SJSA1 (cell line): Measurements from ENCODE around the gene MRAS. TPM values are rescaled to one million over a fixed set of nuclear protein-coding genes. Genes with fewer than 3 reads are reported as not detected.

Experiments used
- DNase-seq, 2 experiments: peaks; one replicate each; pipeline ENCODE4 v3.0.0-alpha.2; 2015 to 2020; ENCODE audit warnings: low spot score in 2 of 2, low read depth in 1 of 2
- H3K27ac ChIP-seq: fragments of 250-450 bp; sonication (Bioruptor Pico); 2 replicates; pipeline ENCODE4 v1.5.1; 2020; ENCODE audit warnings: mild to moderate bottlenecking, moderate library complexity
- H3K27me3 ChIP-seq: fragments of 250-450 bp; sonication (Bioruptor Pico); replicated peaks from 2 replicates; pipeline ENCODE4 v1.5.1; 2020; ENCODE audit warnings: mild to moderate bottlenecking, moderate library complexity
- H3K36me3 ChIP-seq: fragments of 250-450 bp; sonication (Bioruptor Pico); 2 replicates; pipeline ENCODE4 v1.5.1; 2020; ENCODE audit warnings: mild to moderate bottlenecking
- H3K4me1 ChIP-seq: fragments of 250-450 bp; sonication (Bioruptor Pico); replicated peaks from 2 replicates; pipeline ENCODE4 v1.6.1; 2021; ENCODE audit warnings: mild to moderate bottlenecking
- H3K4me3 ChIP-seq: fragments of 250-450 bp; sonication (Bioruptor Pico); 2 replicates; pipeline ENCODE4 v1.5.1; 2020; ENCODE audit warnings: mild to moderate bottlenecking
- H3K9me3 ChIP-seq: fragments of 250-450 bp; sonication (Bioruptor Pico); replicated peaks from 2 replicates; pipeline ENCODE4 v1.5.1; 2020; ENCODE audit warnings: mild to moderate bottlenecking
- total RNA-seq: library from RNA; depleted of rRNA; stranded (reverse); fragments of >200 nt; shearing (Covaris generic); gene quantifications from 2 replicates; pipeline ENCODE4 v1.2.3, GENCODE V29; 2014

The MRAS gene
- total RNA-seq, 1 experiment from 2014 or later, result 155 TPM

DNA sequence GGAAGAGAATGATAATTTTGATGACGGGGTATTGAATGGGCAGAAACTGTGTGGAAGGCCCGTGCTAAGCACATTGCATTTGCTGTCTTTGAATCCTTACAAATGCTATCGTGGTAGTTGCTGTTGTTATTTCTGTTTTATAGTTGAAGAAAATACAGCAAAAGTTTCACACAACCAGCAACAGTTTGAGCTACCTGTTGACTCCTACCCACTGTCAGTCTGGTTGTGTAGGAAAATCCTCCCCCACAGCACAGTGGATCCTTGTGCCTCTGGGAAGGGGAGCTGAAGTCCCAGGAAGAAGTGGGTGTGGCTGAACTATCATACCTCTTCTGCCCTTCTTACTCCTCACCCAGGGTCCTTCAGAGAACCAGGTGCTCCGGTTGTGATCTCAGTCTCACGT is 29.4 kb downstream of the MRAS start:
- Histone ChIP-seq H3K27ac (no peak overlapping the region), H3K36me3 (peaks cover 77% of the 10 kb centered on the region), H3K4me1 (peaks cover 15% of the 10 kb centered on the region), H3K4me3 (no peak overlapping the region), H3K9me3 (no peaks in the 10 kb centered on the region), H3K27me3 (no peaks in the 10 kb centered on the region)
- no peak for DNase-seq

DNA sequence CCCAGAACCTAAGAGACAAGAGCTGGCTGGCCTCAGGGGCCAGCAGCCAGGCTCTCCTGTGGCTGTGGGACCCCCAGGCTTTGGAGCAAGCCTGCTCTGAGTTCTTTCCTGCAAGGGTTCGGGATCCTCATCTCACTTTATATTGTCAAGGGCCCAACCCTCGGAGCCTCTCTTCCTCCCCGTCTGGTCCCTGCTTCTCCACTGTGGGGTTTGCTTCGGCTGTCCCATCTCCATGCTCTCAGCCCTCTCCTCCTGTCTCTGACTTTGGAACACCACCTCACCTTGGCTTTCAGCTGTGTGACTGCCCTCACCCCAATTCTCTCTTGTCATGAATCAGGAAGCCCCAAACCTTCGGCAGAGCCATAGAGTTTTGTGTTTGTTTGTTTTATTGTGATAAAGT is 30.0 kb downstream of the MRAS start:
- H3K27ac ChIP-seq, result no peak overlapping the region
- H3K4me1 ChIP-seq, result peaks cover 15% of the 10 kb centered on the region
- no peak overlapping the region for H3K4me3 ChIP-seq
- no peaks in the 10 kb centered on the region for H3K27me3 ChIP-seq
- no peaks in the 10 kb centered on the region for H3K9me3 ChIP-seq
- H3K36me3 ChIP-seq, result peaks cover 77% of the 10 kb centered on the region
- DNase-seq, result no peak

DNA sequence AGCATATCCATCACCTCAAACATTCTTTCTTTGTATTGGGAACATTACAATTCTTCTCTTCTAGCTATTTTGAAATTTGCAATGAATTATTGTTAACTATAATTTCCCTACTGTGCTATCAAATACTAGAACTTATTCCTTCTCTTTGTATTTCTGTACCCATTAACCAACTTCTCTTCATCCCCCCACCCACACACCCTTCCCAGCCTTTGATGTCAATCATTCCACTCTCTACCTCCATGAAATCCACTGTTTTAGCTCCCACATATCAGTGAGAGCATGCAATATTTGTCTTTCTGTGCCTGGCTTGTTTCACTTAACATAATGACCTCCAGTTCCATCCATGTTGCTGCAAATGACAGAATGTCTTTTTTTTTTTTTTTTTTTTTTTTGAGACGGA is 30.6 kb downstream of the MRAS start:
- Histone ChIP-seq H3K36me3 (peaks cover 76% of the 10 kb centered on the region), H3K9me3 (no peaks in the 10 kb centered on the region), H3K4me1 (peaks cover 15% of the 10 kb centered on the region), H3K4me3 (no peak overlapping the region), H3K27ac (no peak overlapping the region), H3K27me3 (no peaks in the 10 kb centered on the region)
- no peak for DNase-seq

DNA sequence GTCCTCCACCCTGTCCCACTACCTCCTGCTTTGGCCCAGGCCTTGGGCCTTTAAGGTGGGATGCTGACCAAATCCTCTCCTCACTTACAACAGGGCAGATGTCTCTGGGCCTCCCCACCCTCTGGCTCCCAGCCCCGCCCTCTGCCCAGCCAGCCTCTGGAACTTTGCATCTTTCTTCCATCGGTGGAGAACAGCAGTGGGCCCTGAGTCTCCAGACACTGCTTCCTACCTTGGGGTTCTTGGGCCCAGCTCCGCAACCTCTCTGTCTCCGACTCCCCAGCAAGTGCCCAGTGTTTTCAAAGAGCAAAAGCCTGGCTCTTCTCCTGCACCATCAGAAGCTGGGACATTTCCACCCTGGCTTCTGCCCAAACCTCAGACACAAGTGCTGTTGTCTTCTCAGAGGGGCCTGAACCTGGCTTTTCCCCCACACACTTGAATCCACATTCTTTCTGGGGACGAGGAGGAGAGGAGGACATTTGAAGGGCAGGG is 33.1 kb downstream of the MRAS start:
- H3K9me3 ChIP-seq, result no peaks in the 10 kb centered on the region
- H3K27me3 ChIP-seq, result no peaks in the 10 kb centered on the region
- H3K4me1 ChIP-seq, result peaks cover 20% of the 10 kb centered on the region
- no peak overlapping the region for H3K27ac ChIP-seq
- no peak overlapping the region for H3K4me3 ChIP-seq
- DNase-seq, result no peak
- peaks cover 60% of the 10 kb centered on the region for H3K36me3 ChIP-seq

DNA sequence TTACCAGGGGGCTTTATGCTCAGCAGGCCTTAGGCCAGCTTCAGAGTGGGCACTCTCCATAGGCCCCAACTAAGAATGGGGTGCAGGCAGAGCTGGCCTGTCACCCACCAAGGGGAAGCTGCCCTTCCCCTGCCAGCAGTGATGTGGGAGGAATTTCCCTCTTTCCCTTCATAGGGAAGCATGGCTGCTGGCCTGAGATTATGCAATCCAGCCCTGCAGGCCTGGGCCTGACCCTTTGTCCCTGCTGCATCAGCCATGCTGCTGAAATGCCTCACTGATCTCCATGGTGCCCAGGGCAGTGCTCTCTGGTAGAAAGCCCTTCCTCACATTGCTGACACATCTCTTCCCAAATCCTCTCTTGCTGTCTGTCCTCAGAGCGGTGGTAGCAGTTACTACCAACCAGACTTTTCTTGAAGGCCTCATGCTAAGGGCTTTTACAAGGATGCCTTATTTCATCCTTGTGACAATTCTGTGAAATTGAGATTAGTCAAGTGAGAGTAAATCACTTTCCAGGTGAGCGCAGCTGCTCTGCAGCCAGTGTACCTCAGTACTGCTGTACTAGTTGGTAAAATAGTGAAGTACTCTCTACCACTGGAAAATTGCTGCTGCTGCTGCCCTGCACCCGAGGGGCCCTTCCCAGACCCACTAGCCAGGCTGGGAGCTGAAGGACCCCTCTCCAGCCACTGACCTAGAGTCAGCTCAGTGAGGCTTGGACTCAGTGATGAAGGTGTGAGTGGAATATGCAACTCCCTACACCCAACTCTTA is 33.8 kb downstream of the MRAS start:
- Histone ChIP-seq H3K36me3 (peaks cover 57% of the 10 kb centered on the region), H3K4me3 (no peak overlapping the region), H3K27ac (no peak overlapping the region), H3K4me1 (peaks cover 20% of the 10 kb centered on the region), H3K9me3 (no peaks in the 10 kb centered on the region), H3K27me3 (no peaks in the 10 kb centered on the region)
- DNase-seq, result no peak

DNA sequence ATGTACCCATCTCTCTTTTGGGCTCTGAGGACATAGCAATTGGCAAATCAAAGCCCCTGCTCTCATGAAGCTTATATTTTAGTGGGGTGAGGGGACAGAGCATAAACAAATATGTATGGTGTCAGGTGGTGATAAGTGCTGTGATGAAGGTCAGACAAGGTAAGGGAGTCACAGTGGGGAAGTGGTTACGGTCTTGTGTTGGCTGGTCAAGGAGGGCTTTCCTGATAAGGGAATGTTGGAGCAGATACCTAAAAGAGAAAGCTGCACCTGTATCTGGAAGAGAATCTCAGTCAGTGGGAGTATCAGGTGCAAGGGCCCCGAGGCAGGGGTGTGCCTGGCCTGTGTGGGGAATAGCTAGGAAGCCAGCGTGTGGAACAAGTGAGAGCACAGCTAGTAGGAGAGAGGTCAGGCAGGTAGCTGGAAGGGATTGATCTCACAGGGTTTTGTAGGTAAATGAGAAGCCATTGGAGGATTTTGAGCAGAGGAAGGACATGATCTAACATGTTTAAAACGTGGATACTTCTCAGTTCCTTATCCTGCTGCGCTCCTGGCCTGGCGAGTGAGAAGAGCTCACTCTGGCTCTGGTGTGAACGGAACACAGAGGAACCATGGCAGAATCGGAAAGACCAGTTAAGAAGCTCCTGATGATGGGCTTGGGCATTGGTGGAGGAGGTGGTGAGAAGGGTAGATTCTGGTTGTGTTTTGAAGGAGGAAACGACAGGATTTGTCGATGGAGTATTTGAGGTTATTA is 35.5 kb downstream of the MRAS start:
- Histone ChIP-seq H3K9me3 (no peaks in the 10 kb centered on the region), H3K36me3 (peaks cover 43% of the 10 kb centered on the region), H3K27ac (no peak overlapping the region), H3K27me3 (no peaks in the 10 kb centered on the region), H3K4me1 (peaks cover 26% of the 10 kb centered on the region), H3K4me3 (no peak overlapping the region)
- DNase-seq, result no peak

DNA sequence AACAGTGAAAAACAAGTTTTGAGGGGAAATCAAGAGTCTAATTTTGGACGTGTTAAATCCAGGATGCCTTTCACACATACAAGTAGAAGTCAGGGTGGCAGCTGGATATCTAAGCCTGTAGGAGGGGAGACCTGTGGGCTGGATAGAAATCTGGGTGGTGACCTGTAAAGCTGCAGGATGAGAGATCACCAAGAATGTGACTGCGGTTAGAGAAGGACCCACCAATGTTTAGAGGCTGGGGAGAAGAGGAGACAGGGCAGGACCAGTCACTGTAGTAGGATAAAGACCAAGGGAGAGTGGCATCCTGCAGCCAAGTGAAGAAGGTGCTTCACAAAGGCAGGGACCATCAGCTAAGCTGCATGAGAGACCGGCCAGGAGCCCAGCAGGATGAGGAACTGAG is 36.2 kb downstream of the MRAS start:
- peaks cover 47% of the 10 kb centered on the region for H3K36me3 ChIP-seq
- H3K27ac ChIP-seq, result no peak overlapping the region
- no peaks in the 10 kb centered on the region for H3K9me3 ChIP-seq
- peaks cover 32% of the 10 kb centered on the region for H3K4me1 ChIP-seq
- no peak overlapping the region for H3K4me3 ChIP-seq
- H3K27me3 ChIP-seq, result no peaks in the 10 kb centered on the region
- DNase-seq, result no peak

DNA sequence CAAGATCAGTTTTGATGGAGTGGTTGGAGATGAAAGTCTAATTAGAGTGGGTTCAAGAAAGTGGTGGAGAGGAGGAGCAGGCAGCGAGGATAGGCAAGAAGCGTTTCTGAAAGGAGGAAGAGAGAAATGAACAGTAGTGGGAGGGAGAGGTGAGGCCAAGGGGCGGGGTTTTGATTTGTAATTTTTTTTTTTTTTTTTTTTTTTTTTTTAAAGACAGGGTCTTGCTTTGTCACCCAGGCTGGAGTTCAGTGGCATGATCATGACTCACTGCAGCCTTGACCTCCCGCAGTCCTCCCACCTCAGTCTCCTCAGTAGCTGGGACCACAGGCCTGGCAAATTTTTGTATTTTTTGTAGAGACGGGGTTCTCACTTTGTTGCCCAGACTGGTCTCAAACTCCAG is 36.6 kb downstream of the MRAS start:
- no peaks in the 10 kb centered on the region for H3K27me3 ChIP-seq
- no peak overlapping the region for H3K4me3 ChIP-seq
- no peak overlapping the region for H3K27ac ChIP-seq
- no peak for DNase-seq
- peaks cover 37% of the 10 kb centered on the region for H3K4me1 ChIP-seq
- H3K36me3 ChIP-seq, result peaks cover 46% of the 10 kb centered on the region
- H3K9me3 ChIP-seq, result no peaks in the 10 kb centered on the region

DNA sequence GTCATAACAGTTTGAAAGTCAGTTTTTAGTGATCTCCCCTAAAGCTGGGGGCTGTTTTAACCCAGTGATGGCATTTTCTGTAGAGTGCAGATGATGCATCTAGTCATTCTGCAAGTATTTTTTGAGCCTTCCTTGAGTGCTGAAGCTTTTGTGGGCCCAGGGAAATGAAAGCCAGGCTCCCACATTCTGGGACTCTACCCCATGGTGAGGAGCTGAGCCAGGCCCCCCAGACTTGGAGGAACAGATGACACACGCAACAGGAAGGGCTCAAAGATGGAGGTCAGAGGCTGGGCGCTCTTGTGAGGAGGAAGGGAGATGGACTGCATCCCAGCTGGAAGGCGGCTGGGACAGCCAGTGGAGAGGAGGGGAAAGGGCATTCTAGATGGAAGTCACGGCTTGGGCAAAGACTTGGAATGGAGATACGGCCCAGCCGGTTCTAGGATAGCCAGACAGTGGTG is 40.8 kb downstream of the MRAS start:
- Histone ChIP-seq H3K27me3 (no peaks in the 10 kb centered on the region), H3K4me1 (peaks cover 32% of the 10 kb centered on the region), H3K36me3 (peaks cover 23% of the 10 kb centered on the region), H3K9me3 (no peaks in the 10 kb centered on the region), H3K27ac (peak overlapping the region; percentile 74), H3K4me3 (no peak overlapping the region)
- DNase-seq, result no peak

DNA sequence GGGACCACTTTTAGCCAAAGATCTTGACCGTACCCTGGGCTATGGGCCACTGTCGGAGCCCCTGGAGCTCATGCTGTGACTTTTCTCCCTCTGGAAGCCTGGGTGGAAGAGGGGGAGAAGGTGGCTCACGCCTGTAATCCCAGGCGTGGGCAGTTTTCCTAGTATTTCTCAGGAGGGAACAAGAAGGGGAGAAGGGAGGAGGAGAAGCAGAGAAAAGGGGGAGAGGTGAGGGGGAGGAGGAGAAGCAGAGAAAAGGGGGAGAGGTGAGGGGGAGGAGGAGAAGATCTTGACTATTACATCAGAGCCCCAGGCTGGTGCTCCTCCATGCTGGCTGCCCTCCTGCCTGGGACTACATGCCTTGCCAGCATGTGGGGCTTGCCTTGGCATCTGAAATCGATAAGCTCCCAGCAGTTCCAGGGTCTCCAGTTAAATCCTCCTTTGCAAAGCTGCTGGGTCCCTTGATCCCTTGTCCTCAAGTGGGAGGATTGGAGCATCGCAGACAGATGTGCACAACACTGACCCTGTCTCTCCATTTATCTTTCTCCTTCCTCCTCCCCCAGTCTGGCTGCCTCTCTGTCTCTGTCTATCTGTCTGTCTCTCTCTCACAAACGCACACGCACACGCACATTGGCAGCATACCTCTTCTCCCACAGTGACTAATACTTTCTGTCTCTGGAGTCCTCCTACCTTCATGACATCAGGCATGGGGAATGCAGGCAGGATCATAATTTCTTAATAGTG is 41.6 kb downstream of the MRAS start:
- no peaks in the 10 kb centered on the region for H3K9me3 ChIP-seq
- no peaks in the 10 kb centered on the region for H3K27me3 ChIP-seq
- no peak overlapping the region for H3K4me3 ChIP-seq
- H3K27ac ChIP-seq, result peak overlapping the region; percentile 74
- H3K4me1 ChIP-seq, result peaks cover 26% of the 10 kb centered on the region
- peak; percentile 80 to 86 for DNase-seq
- peaks cover 28% of the 10 kb centered on the region for H3K36me3 ChIP-seq

DNA sequence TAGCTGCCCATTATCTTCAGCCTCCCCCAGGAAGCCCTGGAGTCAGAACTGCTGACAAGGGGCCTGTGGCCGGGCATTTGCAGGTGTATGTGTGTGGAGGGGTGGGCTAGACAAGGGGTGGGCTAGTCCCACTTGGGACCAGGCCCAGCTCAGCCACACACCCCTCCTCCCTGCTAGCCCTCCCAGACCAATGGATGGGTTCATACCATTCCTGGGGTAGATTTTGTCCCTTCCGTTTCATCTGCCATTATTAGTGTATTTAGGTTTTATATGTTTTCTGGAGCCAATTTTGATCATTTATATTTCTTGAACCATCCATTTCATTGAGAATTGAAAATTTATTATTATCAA is 42.2 kb downstream of the MRAS start:
- no peak for DNase-seq
- Histone ChIP-seq H3K27ac (peak overlapping the region; percentile 74), H3K4me3 (no peak overlapping the region), H3K36me3 (peaks cover 33% of the 10 kb centered on the region), H3K27me3 (no peaks in the 10 kb centered on the region), H3K4me1 (peaks cover 26% of the 10 kb centered on the region), H3K9me3 (no peaks in the 10 kb centered on the region)

DNA sequence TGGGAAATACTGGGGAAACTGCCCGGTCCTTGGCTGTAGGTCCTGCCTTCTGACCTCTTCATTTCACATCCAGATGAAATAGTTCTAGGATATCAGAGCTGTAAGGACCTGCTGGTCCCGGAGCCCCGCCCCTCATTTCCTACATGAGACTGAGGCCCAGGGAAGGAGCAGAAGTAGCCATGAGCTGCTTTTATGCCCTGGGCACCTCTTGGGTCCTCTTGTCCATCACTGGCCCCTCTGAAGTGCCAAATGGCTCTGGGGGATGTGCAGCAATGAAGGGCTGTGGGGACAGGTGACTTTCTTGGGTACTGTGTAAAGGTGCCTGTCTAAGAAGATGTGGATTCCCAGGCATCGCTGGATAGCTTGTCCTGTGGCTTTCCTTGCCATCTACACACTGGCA is 45.8 kb downstream of the MRAS start:
- H3K27me3 ChIP-seq, result no peaks in the 10 kb centered on the region
- no peaks in the 10 kb centered on the region for H3K9me3 ChIP-seq
- no peak overlapping the region for H3K4me3 ChIP-seq
- no peak for DNase-seq
- no peak overlapping the region for H3K27ac ChIP-seq
- peaks cover 18% of the 10 kb centered on the region for H3K4me1 ChIP-seq
- peaks cover 43% of the 10 kb centered on the region for H3K36me3 ChIP-seq

DNA sequence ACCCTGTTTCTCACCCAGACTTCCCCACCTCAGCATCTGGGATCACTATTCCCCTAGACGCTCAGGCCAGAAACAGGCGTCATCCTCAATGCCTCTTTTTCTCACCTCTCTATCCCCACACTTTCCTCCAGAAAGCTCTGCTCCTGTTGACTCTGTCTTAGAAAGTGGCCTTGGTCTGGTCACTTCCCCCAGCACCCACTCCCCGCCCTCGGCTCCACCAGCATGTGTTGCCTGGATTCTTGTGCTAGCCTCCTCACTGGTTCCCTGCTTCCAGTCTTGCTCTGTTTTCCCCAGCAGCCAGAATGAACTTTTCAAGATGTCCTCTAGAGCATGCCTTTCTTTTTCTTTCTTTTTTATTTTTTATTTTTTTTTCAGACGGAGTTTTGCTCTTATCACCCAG is 46.3 kb downstream of the MRAS start:
- Histone ChIP-seq H3K27ac (no peak overlapping the region), H3K4me3 (no peak overlapping the region), H3K4me1 (peaks cover 13% of the 10 kb centered on the region), H3K36me3 (peaks cover 42% of the 10 kb centered on the region), H3K9me3 (no peaks in the 10 kb centered on the region), H3K27me3 (no peaks in the 10 kb centered on the region)
- DNase-seq, result no peak
